CD4-positive, alpha-beta T cell (primary cell): ENCODE results near the gene STARD13. TPM values are rescaled to one million over a fixed set of nuclear protein-coding genes. Genes with fewer than 3 reads are reported as not detected.

ENCODE experiments used
- ATAC-seq: fragments of 200-7000 bp; cut with Tn5 transposase; one replicate; pipeline ENCODE4 v1.10.0; 2022; ENCODE audit warnings: mild to moderate bottlenecking; ENCODE audit not compliant: poor library complexity
- CTCF ChIA-PET: fragments of 350-600 bp; sonication (Branson Sonifier 250); formaldehyde crosslinking; loops from one replicate; lab custom pipeline; 2021; ENCODE audit warnings: antibody characterized with exemption, inconsistent platforms; lab: Charles Lee
- POLR2A ChIA-PET: fragments of 350-600 bp; sonication (Branson Sonifier 250); formaldehyde crosslinking; loops from one replicate; lab custom pipeline; 2021; ENCODE audit warnings: antibody characterized with exemption, inconsistent platforms; lab: Charles Lee
- DNase-seq, 14 experiments: peaks; one replicate each; pipeline ENCODE4 v3.0.0-alpha.2; 2013 to 2020; ENCODE audit warnings: mixed read lengths in 2 of 14
- H3K27ac ChIP-seq, 2 donors: one replicate each; pipeline versions ENCODE4 v1.5.1 to v1.7.0; 2013; ENCODE audit warnings: low read length in 2 of 2, low read depth in 1 of 2, mild to moderate bottlenecking in 1 of 2
- H3K27me3 ChIP-seq, 2 experiments: 1 replicate in 1 of 2; 2 replicates in 1 of 2; pipeline versions ENCODE4 v1.6.1 to v1.7.0; 2013; ENCODE audit warnings: low read length in 2 of 2, control low read depth in 1 of 2, mild to moderate bottlenecking in 1 of 2, moderate library complexity in 1 of 2; ENCODE audit not compliant: insufficient read depth in 2 of 2, control insufficient read depth in 1 of 2
- H3K36me3 ChIP-seq: one replicate; pipeline ENCODE4 v1.6.1; 2013; ENCODE audit warnings: low read length, control low read depth; ENCODE audit not compliant: insufficient read depth
- H3K4me1 ChIP-seq: one replicate; pipeline ENCODE4 v1.6.1; 2013; ENCODE audit warnings: low read length, control low read depth; ENCODE audit not compliant: insufficient read depth
- H3K4me3 ChIP-seq: one replicate; pipeline ENCODE4 v1.5.1; 2013; ENCODE audit warnings: mild to moderate bottlenecking, low read length, moderate library complexity
- H3K9me3 ChIP-seq, 2 experiments: 1 replicate in 1 of 2; 2 replicates in 1 of 2; pipeline versions ENCODE4 v1.6.1 to v1.7.0; 2013; ENCODE audit warnings: low read length in 2 of 2, mild to moderate bottlenecking in 2 of 2, control low read depth in 1 of 2, moderate library complexity in 1 of 2; ENCODE audit not compliant: control insufficient read depth in 1 of 2, insufficient read depth in 1 of 2
- H3K27ac Mint-ChIP-seq: one replicate; pipeline ENCODE4 v1.8.0; 2020; ENCODE audit warnings: mixed read lengths
- H3K27me3 Mint-ChIP-seq: one replicate; pipeline ENCODE4 v1.8.0; 2021; ENCODE audit warnings: mixed read lengths
- H3K36me3 Mint-ChIP-seq: one replicate; pipeline ENCODE4 v1.8.0; 2021; ENCODE audit warnings: low read depth, mixed read lengths
- H3K4me1 Mint-ChIP-seq: one replicate; pipeline ENCODE4 v1.8.0; 2021; ENCODE audit warnings: low read depth, mixed read lengths
- H3K4me3 Mint-ChIP-seq: one replicate; pipeline ENCODE4 v1.8.0; 2020; ENCODE audit warnings: mild to moderate bottlenecking, mixed read lengths
- H3K9me3 Mint-ChIP-seq: one replicate; pipeline ENCODE4 v1.8.0; 2020; ENCODE audit warnings: mixed read lengths
- CTCF ChIP-seq: fragments of 200-600 bp; IDR thresholded peaks from one replicate; pipeline ENCODE4 v1.8.0; 2022; ENCODE audit warnings: antibody characterized with exemption, mild to moderate bottlenecking
- intact Hi-C, 2 experiments: fragments of 100-400 bp; cut with DNase I in 1 of 2; cut with micrococcal nuclease in 1 of 2; formaldehyde crosslinking; loops; one replicate each; pipeline versions ENCODE4 v1.15.1 to v1.9.0; 2023 to 2025; cut with DNase I, micrococcal nuclease
- total RNA-seq, 174 experiments: library from RNA in 2 of 174; stranded (reverse) in 2 of 174; gene quantifications; one replicate each; pipeline ENCODE4 v1.2.3 and lab custom pipeline; 2021 to 2026

Gene STARD13
- total RNA-seq, 2 experiments from 2014 or later = not detected

- H3K27ac ChIP-seq = no peak overlapping the region
- ChIA-PET POLR2A (no interaction called here), CTCF (no interaction called here)
- H3K27me3 Mint-ChIP-seq = peaks cover 64% of the 10 kb centered on the region
- H3K9me3 Mint-ChIP-seq = no peaks in the 10 kb centered on the region
- H3K4me3 ChIP-seq = no peak overlapping the region
- H3K36me3 ChIP-seq = no peaks in the 10 kb centered on the region
- H3K9me3 ChIP-seq = no peaks in the 10 kb centered on the region
- H3K4me1 Mint-ChIP-seq = peaks cover 18% of the 10 kb centered on the region
- peak overlapping the region; percentile 63 for H3K4me3 Mint-ChIP-seq
- peaks cover 12 to 31% of the 10 kb centered on the region in 2 experiments for H3K27me3 ChIP-seq
- intact Hi-C loops = no loop called here
- ATAC-seq = no peak
- no peak for DNase-seq
- no peaks in the 10 kb centered on the region for H3K36me3 Mint-ChIP-seq
- no peak overlapping the region for H3K27ac Mint-ChIP-seq
- TF ChIP-seq CTCF = no peak
- peaks cover 11% of the 10 kb centered on the region for H3K4me1 ChIP-seq
Measured at GRCh38 chr13:33284916-33285315, 639 bp downstream of the STARD13 start.

- Mint-ChIP-seq H3K27me3 (peaks cover 55% of the 10 kb centered on the region), H3K36me3 (no peaks in the 10 kb centered on the region), H3K27ac (no peak overlapping the region), H3K9me3 (no peaks in the 10 kb centered on the region), H3K4me3 (no peak overlapping the region), H3K4me1 (peaks cover 18% of the 10 kb centered on the region)
- ChIA-PET CTCF (no interaction called here), POLR2A (no interaction called here)
- Histone ChIP-seq H3K4me1 (peaks cover 11% of the 10 kb centered on the region), H3K36me3 (no peaks in the 10 kb centered on the region), H3K27ac (no peak overlapping the region), H3K27me3 (peaks cover 12 to 34% of the 10 kb centered on the region in 2 experiments), H3K9me3 (no peaks in the 10 kb centered on the region), H3K4me3 (no peak overlapping the region)
- TF ChIP-seq CTCF = no peak
- DNase-seq (no peak), ATAC-seq (no peak)
- intact Hi-C loops = no loop called here
Measured at GRCh38 chr13:33284031-33284430, 1.5 kb downstream of the STARD13 start.

- Mint-ChIP-seq H3K4me3 (no peak overlapping the region), H3K27ac (no peak overlapping the region), H3K36me3 (no peaks in the 10 kb centered on the region), H3K9me3 (no peaks in the 10 kb centered on the region), H3K4me1 (peaks cover 18% of the 10 kb centered on the region), H3K27me3 (peaks cover 53% of the 10 kb centered on the region)
- ATAC-seq = no peak
- CTCF ChIA-PET = no interaction called here
- Histone ChIP-seq H3K4me1 (peaks cover 11% of the 10 kb centered on the region), H3K4me3 (no peak overlapping the region), H3K27ac (no peak overlapping the region), H3K27me3 (peaks cover 12 to 34% of the 10 kb centered on the region in 2 experiments), H3K9me3 (no peaks in the 10 kb centered on the region), H3K36me3 (no peaks in the 10 kb centered on the region)
- intact Hi-C loops = no loop called here
- TF ChIP-seq CTCF = no peak
- no peak for DNase-seq
- POLR2A ChIA-PET = no interaction called here
Measured at GRCh38 chr13:33283195-33283911, 2.2 kb downstream of the STARD13 start.
